ENCODE measurements around the gene NEGR1. TPM values are rescaled to one million over a fixed set of nuclear protein-coding genes. Genes with fewer than 3 reads are reported as not detected.

Gene NEGR1
- total and polyA plus RNA-seq, 10 donors, result 0.07 to 1.3 (median 0.54) TPM

DNA sequence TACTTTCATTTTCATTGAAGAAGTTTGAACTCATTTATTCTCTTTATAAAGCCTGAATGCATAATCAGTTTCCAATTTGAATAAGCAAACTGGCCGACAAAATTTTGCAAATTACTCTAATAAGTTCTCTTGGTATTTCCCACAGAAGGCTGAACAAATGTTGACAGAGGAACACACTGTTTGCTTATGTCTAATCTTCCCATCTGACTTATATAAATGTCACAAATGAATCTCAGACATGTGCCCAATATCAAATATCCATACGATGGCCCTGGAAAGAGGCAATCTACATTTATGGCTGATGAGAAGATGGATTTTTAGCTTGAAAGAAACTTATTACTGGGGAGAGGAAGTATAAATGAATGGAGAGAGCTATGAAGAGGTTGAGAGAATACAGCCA, 820.9 kb downstream of the NEGR1 start:
- no peak for DNase-seq
- no peaks in the 10 kb centered on the region for H3K27me3 ChIP-seq (replicated peaks in 1 of 7)
- intact Hi-C loops (cut with DNase I; ENCODE audit: low total_unique reads), result no loop called here
- H3K9me3 ChIP-seq, result no peaks in the 10 kb centered on the region
- H3K4me1 ChIP-seq, result no peaks in the 10 kb centered on the region
- no peak overlapping the region for H3K4me3 ChIP-seq
- no peaks in the 10 kb centered on the region for H3K36me3 ChIP-seq
- TF ChIP-seq POLR2A (IDR thresholded peaks at IDR 0.05), result no peak
- no peak for TF ChIP-seq POLR2AphosphoS5 (IDR thresholded peaks at IDR 0.05)
- TF ChIP-seq, protein P1, sequence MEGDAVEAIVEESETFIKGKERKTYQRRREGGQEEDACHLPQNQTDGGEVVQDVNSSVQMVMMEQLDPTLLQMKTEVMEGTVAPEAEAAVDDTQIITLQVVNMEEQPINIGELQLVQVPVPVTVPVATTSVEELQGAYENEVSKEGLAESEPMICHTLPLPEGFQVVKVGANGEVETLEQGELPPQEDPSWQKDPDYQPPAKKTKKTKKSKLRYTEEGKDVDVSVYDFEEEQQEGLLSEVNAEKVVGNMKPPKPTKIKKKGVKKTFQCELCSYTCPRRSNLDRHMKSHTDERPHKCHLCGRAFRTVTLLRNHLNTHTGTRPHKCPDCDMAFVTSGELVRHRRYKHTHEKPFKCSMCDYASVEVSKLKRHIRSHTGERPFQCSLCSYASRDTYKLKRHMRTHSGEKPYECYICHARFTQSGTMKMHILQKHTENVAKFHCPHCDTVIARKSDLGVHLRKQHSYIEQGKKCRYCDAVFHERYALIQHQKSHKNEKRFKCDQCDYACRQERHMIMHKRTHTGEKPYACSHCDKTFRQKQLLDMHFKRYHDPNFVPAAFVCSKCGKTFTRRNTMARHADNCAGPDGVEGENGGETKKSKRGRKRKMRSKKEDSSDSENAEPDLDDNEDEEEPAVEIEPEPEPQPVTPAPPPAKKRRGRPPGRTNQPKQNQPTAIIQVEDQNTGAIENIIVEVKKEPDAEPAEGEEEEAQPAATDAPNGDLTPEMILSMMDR (IDR thresholded peaks at IDR 0.05 in 8 of 11, conservative IDR thresholded peaks at IDR 0.05 in 3 of 11), result no peak
- 74 to 89% (median 81%) methylated on average over 2 of the region's 2 CpGs for WGBS, 5 donors
- no peak overlapping the region for H3K27ac ChIP-seq

DNA sequence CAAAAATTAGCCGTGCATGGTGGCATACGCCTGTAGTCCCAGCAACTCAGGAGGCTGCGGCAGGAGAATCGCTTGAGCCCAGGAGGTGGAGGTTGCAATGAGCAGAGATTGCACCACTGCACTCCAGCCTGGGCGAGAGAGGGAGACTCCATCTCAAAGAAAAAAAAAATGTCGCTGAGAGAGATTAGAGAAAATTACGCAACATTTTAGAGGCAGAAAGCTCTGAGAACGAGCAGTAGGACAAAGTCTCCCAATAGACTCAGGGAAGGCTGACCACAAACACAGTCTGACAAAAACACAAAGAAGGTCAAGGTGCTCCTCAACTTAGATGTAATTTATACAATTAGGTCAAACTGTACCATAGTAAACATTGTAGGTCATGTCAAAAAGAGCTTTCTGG, 833.9 kb downstream of the NEGR1 start:
- intact Hi-C loops (cut with DNase I; ENCODE audit: low total_unique reads), result no loop called here
- no peak overlapping the region for H3K4me3 ChIP-seq
- DNase-seq, result no peak
- WGBS, 5 donors, result 75 to 90% (median 88%) methylated on average over 7 to 8 of the region's 8 CpGs
- H3K4me1 ChIP-seq, result no peaks in the 10 kb centered on the region
- no peaks in the 10 kb centered on the region for H3K36me3 ChIP-seq
- no peaks in the 10 kb centered on the region for H3K27me3 ChIP-seq (replicated peaks in 1 of 7)
- no peak overlapping the region for H3K27ac ChIP-seq
- H3K9me3 ChIP-seq, result no peaks in the 10 kb centered on the region
- TF ChIP-seq POLR2A (IDR thresholded peaks at IDR 0.05) (no peak), POLR2AphosphoS5 (IDR thresholded peaks at IDR 0.05) (no peak)
- TF ChIP-seq, protein P1 (IDR thresholded peaks at IDR 0.05 in 8 of 11, conservative IDR thresholded peaks at IDR 0.05 in 3 of 11), result no peak

DNA sequence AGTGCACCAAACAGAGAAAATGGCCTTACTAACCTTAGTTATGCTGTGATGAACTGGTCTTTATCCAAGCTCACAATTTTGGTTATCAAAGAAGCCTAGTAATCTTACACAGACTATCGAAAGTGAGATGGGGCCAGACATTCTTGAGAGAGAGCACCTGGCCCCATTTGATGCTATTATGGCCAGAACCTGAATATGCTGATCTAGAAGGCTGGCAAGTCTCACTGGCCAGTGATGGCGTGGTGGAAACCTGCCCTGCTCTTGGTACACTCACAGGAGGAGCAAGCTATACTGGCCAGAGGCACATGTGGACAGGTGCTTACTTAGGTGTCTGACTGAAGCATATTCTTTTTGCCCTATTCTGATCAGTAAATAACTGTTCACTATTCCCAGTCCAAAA, 843.7 kb downstream of the NEGR1 start:
- H3K27ac ChIP-seq, result no peak overlapping the region
- H3K9me3 ChIP-seq, result no peaks in the 10 kb centered on the region
- TF ChIP-seq POLR2AphosphoS5 (IDR thresholded peaks at IDR 0.05), result no peak
- TF ChIP-seq POLR2A (IDR thresholded peaks at IDR 0.05), result no peak
- TF ChIP-seq, protein P1 (IDR thresholded peaks at IDR 0.05 in 8 of 11, conservative IDR thresholded peaks at IDR 0.05 in 3 of 11), result no peak
- intact Hi-C loops (cut with DNase I; ENCODE audit: low total_unique reads), result no loop called here
- H3K27me3 ChIP-seq (replicated peaks in 1 of 7), result no peaks in the 10 kb centered on the region
- no peak overlapping the region for H3K4me3 ChIP-seq
- no peaks in the 10 kb centered on the region for H3K36me3 ChIP-seq
- 70 to 86% (median 75%) methylated on average over 2 of the region's 2 CpGs for WGBS, 5 donors
- DNase-seq, result no peak
- H3K4me1 ChIP-seq, result no peaks in the 10 kb centered on the region

DNA sequence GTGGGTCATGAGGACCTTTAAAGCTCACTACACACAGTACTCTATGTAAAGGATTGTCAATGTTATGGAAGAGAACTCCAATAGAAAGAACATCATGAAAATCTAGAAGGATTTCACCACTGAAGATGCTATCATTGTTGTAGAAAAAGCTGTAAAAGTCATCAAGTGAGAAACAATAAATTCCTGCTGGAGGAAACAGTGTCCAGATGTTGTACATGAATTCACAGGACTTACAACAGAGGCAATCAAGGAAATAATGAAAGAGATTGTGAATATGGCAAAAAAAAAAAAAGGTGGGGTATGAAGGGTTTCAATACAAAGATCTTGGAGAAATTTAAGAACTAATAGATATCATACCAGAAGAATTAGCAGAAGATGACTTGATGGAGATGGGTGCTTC, 846.4 kb downstream of the NEGR1 start:
- Histone ChIP-seq H3K27me3 (replicated peaks in 1 of 7) (no peaks in the 10 kb centered on the region), H3K27ac (no peak overlapping the region), H3K4me3 (no peak overlapping the region), H3K36me3 (no peaks in the 10 kb centered on the region), H3K4me1 (no peaks in the 10 kb centered on the region), H3K9me3 (no peaks in the 10 kb centered on the region)
- TF ChIP-seq POLR2A (IDR thresholded peaks at IDR 0.05), result no peak
- TF ChIP-seq, protein P1 (IDR thresholded peaks at IDR 0.05 in 8 of 11, conservative IDR thresholded peaks at IDR 0.05 in 3 of 11), result no peak
- TF ChIP-seq POLR2AphosphoS5 (IDR thresholded peaks at IDR 0.05), result no peak
- intact Hi-C loops (cut with DNase I; ENCODE audit: low total_unique reads), result no loop called here
- DNase-seq, result no peak
